GM21423 (cell line): ENCODE data around the gene LSG1.
"Not testable (repeated sequence)": the region's sequence is repeated elsewhere in the genome, so short reads cannot be mapped to it uniquely, and the experiment has no call there.

Experiments used
- ATAC-seq: cut with Tn5 transposase; IDR thresholded peaks from one replicate; pipeline ENCODE4 v1.9.1; 2021; ENCODE audit warnings: mild to moderate bottlenecking, moderate library complexity; ENCODE audit not compliant: unreplicated experiment

Gene LSG1

DNA sequence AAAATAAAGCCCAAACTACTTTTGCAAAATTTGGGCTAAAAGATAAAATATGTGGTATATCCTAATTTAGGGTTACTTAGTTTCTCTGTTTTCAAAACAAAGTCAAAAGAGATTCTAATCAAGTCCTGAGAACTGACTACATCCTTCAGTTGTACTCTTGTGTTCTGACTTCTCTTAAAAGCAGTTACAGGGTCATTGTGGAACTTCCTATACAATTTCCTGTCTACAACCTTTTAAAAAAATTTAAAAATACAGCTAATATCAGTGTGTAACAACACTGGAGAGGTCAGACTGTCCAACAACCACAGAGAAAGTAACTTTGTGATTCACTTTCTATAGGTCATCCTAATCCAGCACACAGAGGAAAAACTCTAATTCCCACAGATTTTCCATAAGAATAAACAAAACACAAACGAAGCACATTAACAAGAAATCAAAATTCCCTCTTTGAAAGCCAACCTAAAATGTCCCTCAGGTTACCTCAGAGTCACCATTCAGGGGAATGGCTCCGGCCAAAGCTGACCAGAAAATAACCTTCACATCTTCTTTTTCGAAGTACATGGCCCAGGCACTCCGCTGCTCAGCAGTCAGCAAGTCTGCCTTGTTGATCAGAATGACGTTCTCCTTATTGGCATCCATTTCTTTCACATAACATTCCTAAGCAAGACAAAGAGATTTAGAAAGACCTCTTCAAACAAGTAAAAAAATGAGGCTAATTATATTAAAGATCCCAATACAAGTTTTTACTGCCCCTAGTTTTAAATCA, 13.3 kb downstream of the LSG1 start:
- no peak for ATAC-seq

DNA sequence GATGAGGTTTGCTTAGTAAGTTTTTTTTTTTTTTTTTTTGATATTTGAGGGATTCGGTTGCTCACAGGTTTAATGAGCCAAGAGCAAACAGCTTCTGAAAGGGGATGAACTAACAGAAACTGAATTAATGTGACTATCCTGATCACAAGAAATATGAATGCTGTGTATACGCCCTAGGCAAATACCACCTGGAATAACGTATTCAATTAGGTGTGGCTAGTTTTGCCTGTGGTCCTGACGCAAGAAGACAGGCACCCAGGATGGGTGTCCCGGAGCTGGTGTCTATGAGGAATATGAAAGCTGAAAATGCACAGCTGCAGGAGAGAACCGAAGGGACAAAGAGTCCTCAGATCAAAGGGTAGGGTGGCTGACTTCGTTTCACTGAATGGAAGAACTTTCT, 14.6 kb downstream of the LSG1 start:
- no peak for ATAC-seq

DNA sequence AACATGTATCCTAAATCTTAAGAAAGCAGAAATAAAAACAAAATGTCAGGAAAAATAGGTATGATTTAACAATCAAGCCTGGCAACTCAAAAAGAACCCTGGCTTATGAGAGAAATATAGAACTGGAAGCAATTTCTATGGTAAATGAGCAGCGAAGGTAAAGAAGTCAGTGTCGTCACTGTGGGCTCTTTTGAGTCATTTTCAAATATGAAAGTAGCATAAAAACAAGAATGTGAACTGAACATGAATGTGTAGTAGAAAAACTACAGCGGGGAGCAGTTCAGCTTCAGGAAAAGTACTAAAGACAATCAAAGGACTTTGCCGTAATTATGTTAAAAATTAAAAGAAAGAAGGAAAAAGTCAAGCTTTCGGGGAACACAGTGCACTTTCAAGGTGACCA, 17.5 kb downstream of the LSG1 start:
- peak; percentile 83 for ATAC-seq

GRCh38 chr3:194647747-194648146, 24.2 kb downstream of the LSG1 start:
- no peak for ATAC-seq

- ATAC-seq, result no peak
Measured at GRCh38 chr3:194642769-194643168, 29.2 kb downstream of the LSG1 start.

DNA sequence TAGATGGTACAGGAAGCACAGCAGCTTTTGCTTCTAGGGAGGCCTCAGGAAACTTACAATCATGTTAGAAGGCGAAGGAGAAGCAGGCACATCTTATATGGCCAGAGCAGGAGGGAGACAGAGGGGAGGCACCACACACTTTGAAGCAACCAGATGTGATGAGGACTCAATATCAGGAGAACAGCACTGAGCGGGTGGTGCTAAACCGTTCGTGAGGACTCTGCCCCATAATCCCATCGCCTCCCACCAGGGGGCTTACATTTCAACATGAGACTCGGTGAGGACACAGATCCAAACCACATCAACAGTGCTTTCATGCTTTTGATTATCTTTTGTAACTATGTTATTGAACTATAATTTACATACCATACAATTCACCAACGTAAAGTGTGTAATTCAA, 31.2 kb downstream of the LSG1 start:
- no peak for ATAC-seq

DNA sequence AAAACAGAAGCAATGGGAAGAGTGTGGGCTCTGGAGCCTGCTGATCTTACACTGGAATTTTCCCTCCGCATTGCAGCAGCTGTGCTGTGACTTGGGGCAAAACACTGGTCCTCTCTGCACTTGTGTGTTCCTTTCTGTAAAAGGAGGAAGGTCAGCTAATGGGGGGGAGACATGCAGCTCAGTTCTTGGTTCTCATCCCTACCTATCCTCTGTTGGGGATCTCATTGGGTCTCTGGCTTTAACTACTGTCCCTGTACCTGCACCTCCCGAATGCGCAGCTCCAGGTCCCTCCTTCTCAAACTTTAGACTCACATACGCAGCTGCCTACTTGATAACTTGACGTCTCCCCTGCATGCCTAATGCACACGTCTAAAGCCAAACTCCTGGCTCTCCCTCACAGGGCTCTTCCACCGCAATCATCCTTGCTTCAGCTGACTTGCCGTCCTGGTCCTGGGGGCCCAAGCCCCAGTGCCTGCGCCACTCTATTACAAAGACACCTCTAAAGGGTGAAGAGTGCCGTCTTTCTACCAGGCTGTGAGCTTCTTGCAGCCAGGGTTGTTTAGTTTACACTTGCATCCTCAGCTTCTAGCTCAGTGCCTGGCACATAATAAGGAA, 32.9 kb downstream of the LSG1 start:
- ATAC-seq, result no peak

GRCh38 chr3:194637541-194638400, 34.2 kb downstream of the LSG1 start:
- ATAC-seq, result no peak

GRCh38 chr3:194637066-194637465, 34.9 kb downstream of the LSG1 start:
- no peak for ATAC-seq

- ATAC-seq, result peak; percentile 80
Measured at GRCh38 chr3:194633349-194634004, 38.5 kb downstream of the LSG1 start, which contains the start of gene TMEM44. TSS of gene TMEM44 (minus strand) at chr3:194633419. CDS start at chr3:194633215, 204 bp downstream.

- ATAC-seq, result peak; percentile 35
Measured at GRCh38 chr3:194632809-194633348, 39.1 kb downstream of the LSG1 start.

- no peak for ATAC-seq
Measured at GRCh38 chr3:194632226-194632808, 39.7 kb downstream of the LSG1 start.

- no peak for ATAC-seq
Measured at GRCh38 chr3:194631696-194632095, 40.3 kb downstream of the LSG1 start.

DNA sequence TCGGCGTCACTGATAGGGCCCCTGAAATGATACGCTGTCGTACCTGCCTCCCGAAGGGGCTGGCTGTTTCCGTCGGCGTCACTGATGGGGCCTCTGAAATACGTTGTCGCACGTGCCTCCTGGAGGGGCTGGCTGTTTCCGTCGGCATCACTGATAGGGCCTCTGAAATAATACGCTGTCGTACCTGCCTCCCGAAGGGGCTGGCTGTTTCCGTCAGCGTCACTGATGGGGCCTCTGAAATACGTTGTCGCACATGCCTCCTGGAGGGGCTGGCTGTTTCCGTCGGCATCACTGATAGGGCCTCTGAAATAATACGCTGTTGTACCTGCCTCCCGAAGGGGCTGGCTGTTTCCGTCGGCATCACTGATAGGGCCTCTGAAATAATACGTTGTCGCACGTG, 41.3 kb downstream of the LSG1 start:
- ATAC-seq, result not testable (repeated sequence)

DNA sequence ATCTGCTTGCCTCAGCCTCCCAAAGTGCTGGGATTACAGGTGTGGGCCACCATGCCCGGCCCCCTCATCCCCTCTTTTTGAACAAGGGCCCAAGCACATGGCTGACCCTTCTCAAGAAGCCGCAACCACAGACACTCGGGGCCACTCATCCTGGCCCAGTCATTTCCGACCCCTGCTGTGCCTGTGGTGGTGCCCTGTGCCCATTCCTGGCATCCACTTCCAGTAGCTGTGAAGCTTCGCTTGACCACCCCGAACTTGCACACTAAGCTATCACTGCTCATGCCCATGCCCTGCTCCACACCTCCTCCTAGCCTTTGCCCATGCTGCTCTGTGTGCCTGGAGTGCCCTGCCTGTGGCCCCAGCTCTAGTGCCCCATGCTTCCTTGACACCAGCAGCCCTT, 47.0 kb downstream of the LSG1 start:
- ATAC-seq, result no peak

GRCh38 chr3:194623449-194624290, 48.3 kb downstream of the LSG1 start:
- no peak for ATAC-seq

GRCh38 chr3:194622621-194623340, 49.2 kb downstream of the LSG1 start:
- no peak for ATAC-seq

DNA sequence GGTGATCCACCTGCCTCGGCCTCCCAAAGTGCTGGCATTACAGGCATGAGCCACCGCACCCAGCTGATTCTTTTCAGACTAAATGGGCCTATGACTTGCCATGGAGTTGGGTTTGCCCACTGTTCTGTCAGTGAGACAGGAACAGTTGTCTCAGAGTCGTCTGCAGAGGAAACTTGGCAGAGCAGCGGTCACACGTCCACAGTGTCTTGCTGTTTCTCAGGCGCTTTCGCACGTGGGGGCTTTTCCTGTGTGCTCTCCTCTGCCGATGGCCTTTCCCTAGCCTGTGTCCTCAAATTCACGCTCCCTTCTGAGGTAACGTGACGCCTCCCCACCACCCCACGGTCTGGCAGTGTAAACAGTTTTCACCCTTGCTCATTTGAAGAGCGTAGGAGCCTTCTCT, 50.0 kb downstream of the LSG1 start:
- ATAC-seq, result no peak

- ATAC-seq, result no peak
Measured at GRCh38 chr3:194620196-194620595, 51.8 kb downstream of the LSG1 start.
